Astrocyte of the spinal cord (primary cell): Measurements from ENCODE around the gene RASGRP4.

ENCODE experiments used
- DNase-seq: peaks from one replicate; pipeline ENCODE4 v3.0.0; 2011; ENCODE audit warnings: low read depth, low spot score
- H3K4me3 ChIP-seq: 2 replicates; pipeline ENCODE4 v1.5.1; 2011; ENCODE audit warnings: low read depth, mild to moderate bottlenecking, low read length, moderate library complexity
- CTCF ChIP-seq: IDR thresholded peaks from 2 replicates; pipeline ENCODE4 v1.5.1; 2012; ENCODE audit warnings: low read depth, mild to moderate bottlenecking, low read length, inconsistent platforms
- in situ Hi-C: cut with HindIII; loops from 2 replicates; pipeline ENCODE4 v1.10.0; 2017; ENCODE audit warnings: low sequenced_read_pairs

RASGRP4 gene

GRCh38 chr19:38381138-38381537 is 44.9 kb downstream of the RASGRP4 start:
- H3K4me3 ChIP-seq: no peak overlapping the region
- no peak for DNase-seq
- in situ Hi-C loops: no loop called here
- TF ChIP-seq CTCF: no peak

- DNase-seq: no peak
- H3K4me3 ChIP-seq: no peak overlapping the region
- no peak for TF ChIP-seq CTCF
- in situ Hi-C loops: no loop called here
Measured at GRCh38 chr19:38378866-38379265, 47.2 kb downstream of the RASGRP4 start.

GRCh38 chr19:38377052-38377451 is 49.0 kb downstream of the RASGRP4 start:
- DNase-seq: no peak
- in situ Hi-C loops: no loop called here
- no peak overlapping the region for H3K4me3 ChIP-seq
- no peak for TF ChIP-seq CTCF

GRCh38 chr19:38376576-38376975 is 49.4 kb downstream of the RASGRP4 start:
- in situ Hi-C loops: no loop called here
- no peak for TF ChIP-seq CTCF
- DNase-seq: no peak
- H3K4me3 ChIP-seq: no peak overlapping the region

GRCh38 chr19:38375748-38376147 is 50.3 kb downstream of the RASGRP4 start:
- TF ChIP-seq CTCF: no peak
- in situ Hi-C loops: no loop called here
- peak overlapping the region; percentile 92 for H3K4me3 ChIP-seq
- DNase-seq: no peak

GRCh38 chr19:38375098-38375493 is 50.9 kb downstream of the RASGRP4 start:
- DNase-seq: no peak
- TF ChIP-seq CTCF: no peak
- H3K4me3 ChIP-seq: peak overlapping the region; percentile 92
- in situ Hi-C loops: no loop called here
